ENCODE measurements around the gene FFAR1. TPM values are rescaled to one million over a fixed set of nuclear protein-coding genes. Genes with fewer than 3 reads are reported as not detected.
"Not testable (repeated sequence)": the region's sequence is repeated elsewhere in the genome, so short reads cannot be mapped to it uniquely, and the experiment has no call there.

The FFAR1 gene
- total and polyA plus RNA-seq, 2 donors (not counting 1 experiment from before 2014, with no cell fraction given), result 3.0 to 17.9 TPM

DNA sequence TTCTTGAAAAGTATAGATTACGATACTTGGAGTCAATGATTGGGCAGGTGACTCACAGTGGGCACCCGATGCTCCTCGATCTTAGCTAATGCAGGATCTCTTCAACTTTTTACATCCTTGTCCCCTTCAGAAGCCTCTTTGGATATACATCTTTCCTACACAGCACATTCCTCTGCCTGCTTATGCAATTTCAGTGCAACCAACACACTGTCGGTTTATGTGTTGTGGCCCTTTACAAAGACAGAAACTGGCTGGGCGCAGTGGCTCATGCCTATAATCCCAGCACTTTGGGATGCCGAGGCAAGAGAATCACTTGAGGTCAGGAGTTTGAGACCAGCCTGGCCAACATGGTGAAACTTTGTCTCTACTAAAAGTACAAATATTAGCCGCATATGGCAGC, 25.8 kb downstream of the FFAR1 start:
- no peak overlapping the region for H3K27ac Mint-ChIP-seq
- intact Hi-C loops (cut with micrococcal nuclease), result no loop called here
- H3K4me3 Mint-ChIP-seq, result no peak overlapping the region
- H3K9me3 ChIP-seq (ENCODE audit: control extremely low read depth in 1 of 3, control insufficient read depth in 2 of 3, insufficient read depth in 1 of 3, low read length in 2 of 3), result peaks cover 1 to 5% (median 4%) of the 10 kb centered on the region in 3 donors
- no peaks in the 10 kb centered on the region for H3K9me3 Mint-ChIP-seq (ENCODE audit: insufficient read depth)
- H3K36me3 ChIP-seq (replicated peaks in 1 of 2; ENCODE audit: control extremely low read depth in 1 of 2, control insufficient read depth in 1 of 2, extremely low read depth in 1 of 2, insufficient read depth in 2 of 2, low read length in 1 of 2), result no peaks in the 10 kb centered on the region
- no peaks in the 10 kb centered on the region for H3K79me2 ChIP-seq (ENCODE audit: control insufficient read depth, insufficient read depth, low read length)
- H3K27me3 Mint-ChIP-seq, result no peaks in the 10 kb centered on the region
- ChIA-PET POLR2A (no interaction called here), CTCF (no interaction called here)
- H2AFZ ChIP-seq (ENCODE audit: insufficient read depth, low read depth, low read length, poor library complexity, severe bottlenecking), result no peak overlapping the region
- DNase-seq (no peak), ATAC-seq (ENCODE audit: low read depth) (no peak)
- H4K20me1 ChIP-seq (ENCODE audit: control insufficient read depth, insufficient read depth, low read length, poor library complexity, severe bottlenecking), result no peaks in the 10 kb centered on the region
- H3K27me3 ChIP-seq (replicated peaks in 1 of 4; ENCODE audit: control extremely low read depth in 1 of 4, control insufficient read depth in 3 of 4, insufficient read depth in 4 of 4, low read length in 3 of 4), result no peaks in the 10 kb centered on the region
- H3K4me1 Mint-ChIP-seq, result peaks cover 18% of the 10 kb centered on the region
- TF ChIP-seq EZH2 (IDR thresholded peaks at IDR 0.05; ENCODE audit: borderline replicate concordance, insufficient read depth, low read depth, low read length, poor library complexity, severe bottlenecking) (no peak), CTCF (IDR thresholded peaks at IDR 0.05) (no peak)
- no peak overlapping the region for H3K9ac ChIP-seq (ENCODE audit: low read length)
- H3K4me3 ChIP-seq (ENCODE audit: control extremely low read depth in 1 of 5, extremely low read depth in 1 of 5, insufficient read depth in 1 of 5, low read depth in 2 of 5, low read length in 4 of 5), result no peak overlapping the region
- H3K27ac ChIP-seq (ENCODE audit: low read length in 2 of 2), result no peak overlapping the region
- H3K4me2 ChIP-seq (replicated peaks; ENCODE audit: low read depth, low read length, poor library complexity, severe bottlenecking), result no peak overlapping the region
- peaks cover 13 to 14% of the 10 kb centered on the region in 2 donors for H3K4me1 ChIP-seq (ENCODE audit: control insufficient read depth in 2 of 2, insufficient read depth in 2 of 2, low read length in 2 of 2)
- 90% methylated on average over 5 of the region's 7 CpGs for WGBS (ENCODE audit: insufficient coverage)

- H3K79me2 ChIP-seq (ENCODE audit: control insufficient read depth, insufficient read depth, low read length); H3K9me3 Mint-ChIP-seq (ENCODE audit: insufficient read depth); intact Hi-C loops (cut with micrococcal nuclease); H3K27me3 ChIP-seq (replicated peaks in 1 of 4; ENCODE audit: control extremely low read depth in 1 of 4, control insufficient read depth in 3 of 4, insufficient read depth in 4 of 4, low read length in 3 of 4); H3K27ac Mint-ChIP-seq; H3K4me3 ChIP-seq (ENCODE audit: control extremely low read depth in 1 of 5, extremely low read depth in 1 of 5, insufficient read depth in 1 of 5, low read depth in 2 of 5, low read length in 4 of 5); H3K4me3 Mint-ChIP-seq; ATAC-seq (ENCODE audit: low read depth); H3K27me3 Mint-ChIP-seq; H3K27ac ChIP-seq (ENCODE audit: low read length in 2 of 2); H4K20me1 ChIP-seq (ENCODE audit: control insufficient read depth, insufficient read depth, low read length, poor library complexity, severe bottlenecking); H2AFZ ChIP-seq (ENCODE audit: insufficient read depth, low read depth, low read length, poor library complexity, severe bottlenecking); H3K36me3 ChIP-seq (replicated peaks in 1 of 2; ENCODE audit: control extremely low read depth in 1 of 2, control insufficient read depth in 1 of 2, extremely low read depth in 1 of 2, insufficient read depth in 2 of 2, low read length in 1 of 2); POLR2A ChIA-PET; H3K4me2 ChIP-seq (replicated peaks; ENCODE audit: low read depth, low read length, poor library complexity, severe bottlenecking); H3K9ac ChIP-seq (ENCODE audit: low read length); H3K9me3 ChIP-seq (ENCODE audit: control extremely low read depth in 1 of 3, control insufficient read depth in 2 of 3, insufficient read depth in 1 of 3, low read length in 2 of 3); DNase-seq: not testable (repeated sequence)
- peaks cover 13 to 14% of the 10 kb centered on the region in 2 donors for H3K4me1 ChIP-seq (ENCODE audit: control insufficient read depth in 2 of 2, insufficient read depth in 2 of 2, low read length in 2 of 2)
- peaks cover 18% of the 10 kb centered on the region for H3K4me1 Mint-ChIP-seq
- CTCF ChIA-PET, result interaction anchor here (1.2 kb wide), 1 partner anchor 21 kb away, joined by 5 read pairs; no protein-coding TSS in a partner anchor
Measured at GRCh38 chr19:35374031-35374430, 26.3 kb downstream of the FFAR1 start.
